Measurements from ENCODE around the gene FCER1G. TPM values are rescaled to one million over a fixed set of nuclear protein-coding genes. Genes with fewer than 3 reads are reported as not detected.
"Not testable (repeated sequence)": the region's sequence is repeated elsewhere in the genome, so short reads cannot be mapped to it uniquely, and the experiment has no call there.

FCER1G gene
- polyA plus RNA-seq, 1 donor from 2014 or later = 6.6 TPM

- H3K36me3 Mint-ChIP-seq = peaks cover 6% of the 10 kb centered on the region
- peaks cover 18% of the 10 kb centered on the region for H3K27me3 Mint-ChIP-seq
- H3K4me3 Mint-ChIP-seq = peak overlapping the region; percentile 82 to 100 (median 98)
- peak overlapping the region in 2 of 3 donors; percentile 70 to 90 for H3K27ac Mint-ChIP-seq
- no peaks in the 10 kb centered on the region for H3K9me3 Mint-ChIP-seq
- H3K4me1 Mint-ChIP-seq = peaks cover 18 to 23% (median 22%) of the 10 kb centered on the region in 3 donors
Measured at GRCh38 chr1:161226320-161226711, 11.2 kb downstream of the FCER1G start.

- peak overlapping the region; percentile 67 to 91 (median 72) for H3K4me3 Mint-ChIP-seq
- peaks cover 18% of the 10 kb centered on the region for H3K27me3 Mint-ChIP-seq
- no peak overlapping the region for H3K27ac Mint-ChIP-seq
- peaks cover 18 to 23% (median 22%) of the 10 kb centered on the region in 3 donors for H3K4me1 Mint-ChIP-seq
- no peaks in the 10 kb centered on the region for H3K9me3 Mint-ChIP-seq
- peaks cover 6% of the 10 kb centered on the region for H3K36me3 Mint-ChIP-seq
Measured at GRCh38 chr1:161226759-161227158, 11.7 kb downstream of the FCER1G start.

- Mint-ChIP-seq H3K36me3 (peaks cover 8% of the 10 kb centered on the region), H3K27me3 (peaks cover 14% of the 10 kb centered on the region), H3K4me1 (peaks cover 18 to 23% (median 22%) of the 10 kb centered on the region in 3 donors), H3K9me3 (no peaks in the 10 kb centered on the region), H3K27ac (peak overlapping the region; percentile 6 to 36 (median 33)), H3K4me3 (peak overlapping the region; percentile 55 to 91 (median 72))
Measured at GRCh38 chr1:161227196-161227871, 12.2 kb downstream of the FCER1G start.

GRCh38 chr1:161228032-161228431 is 12.9 kb downstream of the FCER1G start:
- peaks cover 8% of the 10 kb centered on the region for H3K27me3 Mint-ChIP-seq
- H3K4me1 Mint-ChIP-seq = peaks cover 18 to 23% (median 22%) of the 10 kb centered on the region in 3 donors
- H3K36me3 Mint-ChIP-seq = peaks cover 8% of the 10 kb centered on the region
- H3K9me3 Mint-ChIP-seq = no peaks in the 10 kb centered on the region
- peak overlapping the region in 3 of 4 donors; percentile 10 to 71 (median 55) for H3K4me3 Mint-ChIP-seq
- H3K27ac Mint-ChIP-seq = no peak overlapping the region

- Mint-ChIP-seq H3K9me3 (no peaks in the 10 kb centered on the region), H3K4me1 (peaks cover 18 to 23% (median 22%) of the 10 kb centered on the region in 3 donors), H3K27ac (no peak overlapping the region), H3K27me3 (no peaks in the 10 kb centered on the region), H3K36me3 (peaks cover 8% of the 10 kb centered on the region), H3K4me3 (no peak overlapping the region)
Measured at GRCh38 chr1:161229896-161230295, 14.8 kb downstream of the FCER1G start.

- Mint-ChIP-seq H3K4me1 (peaks cover 13 to 17% (median 17%) of the 10 kb centered on the region in 3 donors), H3K27me3 (no peaks in the 10 kb centered on the region), H3K36me3 (peaks cover 8% of the 10 kb centered on the region), H3K9me3 (no peaks in the 10 kb centered on the region), H3K4me3 (no peak overlapping the region), H3K27ac (peak overlapping the region in 1 of 3 donors; percentile 9)
Measured at GRCh38 chr1:161230762-161231161, 15.7 kb downstream of the FCER1G start.

- Mint-ChIP-seq H3K4me3 (no peak overlapping the region), H3K4me1 (no peaks in the 10 kb centered on the region), H3K27me3 (peaks cover 4% of the 10 kb centered on the region), H3K27ac (no peak overlapping the region), H3K9me3 (no peaks in the 10 kb centered on the region), H3K36me3 (peaks cover 6% of the 10 kb centered on the region)
Measured at GRCh38 chr1:161233102-161233501, 18.0 kb downstream of the FCER1G start.

GRCh38 chr1:161235957-161236775 is 21.1 kb downstream of the FCER1G start:
- Mint-ChIP-seq H3K27ac (no peak overlapping the region), H3K9me3 (no peaks in the 10 kb centered on the region), H3K4me1 (no peaks in the 10 kb centered on the region), H3K36me3 (peaks cover 1% of the 10 kb centered on the region), H3K4me3 (no peak overlapping the region), H3K27me3 (peaks cover 6% of the 10 kb centered on the region)

- Mint-ChIP-seq H3K27me3 (peaks cover 6% of the 10 kb centered on the region), H3K36me3 (no peaks in the 10 kb centered on the region), H3K4me3 (peak within 1 kb of the TSS in 1 of 4 donors; percentile 52), H3K27ac (no peak within 1 kb of the TSS), H3K9me3 (no peaks in the 10 kb centered on the region), H3K4me1 (peaks cover 0 to 4% (median 3%) of the 10 kb centered on the region in 3 donors)
Measured at GRCh38 chr1:161238039-161238473, 23.0 kb downstream of the FCER1G start, which contains the start of gene NR1I3. TSS of gene NR1I3 (minus strand) at chr1:161238203. CDS start at chr1:161236565, 1,638 bp downstream.

- Mint-ChIP-seq H3K27me3 (peaks cover 6% of the 10 kb centered on the region), H3K9me3 (no peaks in the 10 kb centered on the region), H3K4me1 (peaks cover 0 to 5% (median 3%) of the 10 kb centered on the region in 3 donors), H3K36me3 (peaks cover 3% of the 10 kb centered on the region), H3K4me3 (no peak overlapping the region), H3K27ac (no peak overlapping the region)
Measured at GRCh38 chr1:161241682-161242081, 26.6 kb downstream of the FCER1G start.

GRCh38 chr1:161242313-161242712 is 27.2 kb downstream of the FCER1G start:
- H3K4me3 Mint-ChIP-seq = no peak overlapping the region
- peaks cover 8% of the 10 kb centered on the region for H3K27me3 Mint-ChIP-seq
- H3K36me3 Mint-ChIP-seq = peaks cover 5% of the 10 kb centered on the region
- H3K9me3 Mint-ChIP-seq = no peaks in the 10 kb centered on the region
- H3K4me1 Mint-ChIP-seq = peaks cover 0 to 5% (median 3%) of the 10 kb centered on the region in 3 donors
- H3K27ac Mint-ChIP-seq = peak overlapping the region in 2 of 3 donors; percentile 0 to 75

- Mint-ChIP-seq H3K27me3 (peaks cover 1% of the 10 kb centered on the region), H3K27ac (no peak overlapping the region), H3K4me1 (peaks cover 0 to 5% (median 3%) of the 10 kb centered on the region in 3 donors), H3K4me3 (no peak overlapping the region), H3K36me3 (peaks cover 7% of the 10 kb centered on the region), H3K9me3 (peaks cover 0 to 2% (median 0%) of the 10 kb centered on the region in 3 donors)
Measured at GRCh38 chr1:161244888-161245287, 29.8 kb downstream of the FCER1G start.

- H3K27ac Mint-ChIP-seq, H3K4me1 Mint-ChIP-seq, H3K36me3 Mint-ChIP-seq, H3K9me3 Mint-ChIP-seq, H3K4me3 Mint-ChIP-seq, H3K27me3 Mint-ChIP-seq: not testable (repeated sequence)
Measured at GRCh38 chr1:161250100-161250499, 35.0 kb downstream of the FCER1G start.

- H3K36me3 Mint-ChIP-seq = peaks cover 6% of the 10 kb centered on the region
- H3K4me3 Mint-ChIP-seq = no peak overlapping the region
- no peaks in the 10 kb centered on the region for H3K4me1 Mint-ChIP-seq
- H3K9me3 Mint-ChIP-seq = peaks cover 0 to 5% (median 3%) of the 10 kb centered on the region in 3 donors
- peaks cover 9% of the 10 kb centered on the region for H3K27me3 Mint-ChIP-seq
- H3K27ac Mint-ChIP-seq = no peak overlapping the region
Measured at GRCh38 chr1:161250829-161251228, 35.7 kb downstream of the FCER1G start.

- no peak overlapping the region for H3K27ac Mint-ChIP-seq
- no peaks in the 10 kb centered on the region for H3K4me1 Mint-ChIP-seq
- H3K36me3 Mint-ChIP-seq = peaks cover 6% of the 10 kb centered on the region
- H3K27me3 Mint-ChIP-seq = peaks cover 13% of the 10 kb centered on the region
- no peak overlapping the region for H3K4me3 Mint-ChIP-seq
- H3K9me3 Mint-ChIP-seq = peaks cover 2 to 12% (median 3%) of the 10 kb centered on the region in 3 donors
Measured at GRCh38 chr1:161251579-161251978, 36.5 kb downstream of the FCER1G start.

Data from IgD-negative memory B cell (primary cell).